HUES6 (cell line): ENCODE results near the gene FYB2.

Experiments
- H3K27ac ChIP-seq: 2 replicates; pipeline ENCODE4 v1.7.0; 2013; ENCODE audit warnings: low read depth, mild to moderate bottlenecking, low read length, inconsistent platforms
- H3K27me3 ChIP-seq: 2 replicates; pipeline ENCODE4 v1.6.1; 2013; ENCODE audit warnings: low read length; ENCODE audit not compliant: control insufficient read depth, insufficient read depth
- H3K36me3 ChIP-seq: 2 replicates; pipeline ENCODE4 v1.6.1; 2013; ENCODE audit warnings: low read length; ENCODE audit not compliant: control insufficient read depth, insufficient read depth
- H3K4me1 ChIP-seq: 2 replicates; pipeline ENCODE4 v1.6.1; 2013; ENCODE audit warnings: low read length; ENCODE audit not compliant: control insufficient read depth, insufficient read depth
- H3K4me3 ChIP-seq: 2 replicates; pipeline ENCODE4 v1.5.1; 2013; ENCODE audit warnings: low read depth, low read length
- H3K9ac ChIP-seq: one replicate; pipeline ENCODE4 v1.6.1; 2013; ENCODE audit warnings: mild to moderate bottlenecking, low read length
- H3K9me3 ChIP-seq: 2 replicates; pipeline ENCODE4 v1.6.1; 2013; ENCODE audit warnings: low read depth, low read length; ENCODE audit not compliant: control insufficient read depth, insufficient read depth

Gene FYB2

DNA sequence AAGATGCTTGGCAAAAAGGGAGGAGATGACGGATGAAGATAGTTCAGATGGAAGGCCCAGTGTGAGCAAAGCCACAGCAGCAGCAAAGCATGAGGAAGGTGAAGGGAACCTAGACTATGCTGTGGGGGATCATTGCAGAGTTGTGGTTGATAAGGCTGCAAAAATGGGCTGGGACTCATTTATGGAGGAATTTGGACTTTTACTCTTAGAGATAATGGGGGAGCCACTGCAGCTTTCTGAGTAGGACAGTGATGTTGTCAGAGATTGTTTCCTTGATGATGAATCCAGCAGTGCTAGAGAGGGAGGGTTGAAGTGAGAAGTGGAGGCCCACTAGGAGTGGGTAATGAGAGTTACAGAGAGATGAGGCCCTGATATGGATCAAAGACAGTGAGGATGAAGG, 33.3 kb upstream of the FYB2 start:
- no peaks in the 10 kb centered on the region for H3K9me3 ChIP-seq

DNA sequence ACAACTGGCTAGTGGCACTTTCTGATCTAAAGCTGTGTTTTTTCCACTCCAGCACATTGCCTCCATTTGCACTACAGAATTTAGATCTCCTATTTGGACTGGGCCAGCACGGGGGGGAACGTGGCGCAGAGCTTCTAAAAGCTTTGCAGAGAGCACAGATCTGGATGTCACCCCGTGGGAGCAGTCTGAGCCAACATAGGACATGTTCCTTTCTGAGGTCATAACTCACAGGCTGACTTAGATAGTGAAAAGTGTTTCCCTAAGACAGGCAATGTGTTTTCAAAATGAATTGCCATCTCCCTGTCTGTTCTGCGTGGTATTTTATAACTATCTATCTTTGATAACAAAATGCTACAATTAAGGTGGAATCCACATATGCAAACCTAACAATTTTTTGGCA, 31.7 kb upstream of the FYB2 start:
- Histone ChIP-seq H3K4me3 (no peak overlapping the region), H3K27me3 (no peaks in the 10 kb centered on the region), H3K36me3 (no peaks in the 10 kb centered on the region), H3K9me3 (no peaks in the 10 kb centered on the region), H3K9ac (no peak overlapping the region), H3K4me1 (no peaks in the 10 kb centered on the region), H3K27ac (no peak overlapping the region)

More for the DNA sequence above, 33.3 kb upstream of the FYB2 start:
- Histone ChIP-seq H3K4me3 (no peak overlapping the region), H3K27me3 (no peaks in the 10 kb centered on the region), H3K36me3 (no peaks in the 10 kb centered on the region), H3K27ac (no peak overlapping the region), H3K4me1 (no peaks in the 10 kb centered on the region), H3K9ac (no peak overlapping the region)

- no peaks in the 10 kb centered on the region for H3K36me3 ChIP-seq
- H3K4me3 ChIP-seq: no peak overlapping the region
- no peak overlapping the region for H3K27ac ChIP-seq
- no peak overlapping the region for H3K9ac ChIP-seq
- H3K27me3 ChIP-seq: no peaks in the 10 kb centered on the region
- H3K9me3 ChIP-seq: no peaks in the 10 kb centered on the region
- no peaks in the 10 kb centered on the region for H3K4me1 ChIP-seq
These were observed 31.2 kb upstream of the FYB2 start for GRCh38 chr1:56850411-56850810.

GRCh38 chr1:56849750-56850149, 30.5 kb upstream of the FYB2 start:
- Histone ChIP-seq H3K36me3 (no peaks in the 10 kb centered on the region), H3K27me3 (no peaks in the 10 kb centered on the region), H3K27ac (no peak overlapping the region), H3K9ac (no peak overlapping the region), H3K4me3 (no peak overlapping the region), H3K9me3 (no peaks in the 10 kb centered on the region), H3K4me1 (no peaks in the 10 kb centered on the region)

GRCh38 chr1:56845343-56845742, 26.1 kb upstream of the FYB2 start:
- no peaks in the 10 kb centered on the region for H3K27me3 ChIP-seq
- no peak overlapping the region for H3K27ac ChIP-seq
- no peak overlapping the region for H3K4me3 ChIP-seq
- H3K4me1 ChIP-seq: no peaks in the 10 kb centered on the region
- no peaks in the 10 kb centered on the region for H3K9me3 ChIP-seq
- H3K36me3 ChIP-seq: no peaks in the 10 kb centered on the region
- no peak overlapping the region for H3K9ac ChIP-seq

DNA sequence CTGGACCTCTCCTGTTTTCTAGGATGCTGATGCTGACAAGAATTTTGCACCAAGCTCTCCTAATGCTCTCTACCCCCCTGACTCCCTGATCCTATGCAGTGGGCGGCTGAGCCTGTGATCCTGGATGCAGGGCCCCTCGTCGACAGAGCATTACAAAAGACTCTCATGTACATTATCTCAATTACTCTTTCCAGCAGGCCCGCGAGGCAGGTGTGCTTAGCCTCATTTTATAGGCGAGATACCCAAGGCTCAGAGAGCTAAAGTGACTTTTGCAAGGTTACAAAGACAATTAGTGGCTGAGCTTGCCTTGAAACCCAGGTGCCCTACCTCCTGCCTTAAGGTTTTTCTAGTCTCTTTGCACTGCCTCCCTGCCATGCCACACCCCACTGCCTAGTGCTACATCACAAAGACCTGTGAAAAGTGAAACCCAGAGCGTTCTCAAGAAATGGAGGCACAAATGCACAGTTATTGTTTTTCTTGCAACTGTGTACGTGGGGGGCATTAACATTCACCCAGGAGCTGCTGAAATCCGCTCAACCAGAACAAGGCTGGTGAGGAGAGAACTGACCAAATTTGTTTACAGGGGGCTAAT, 25.4 kb upstream of the FYB2 start:
- Histone ChIP-seq H3K4me3 (no peak overlapping the region), H3K27ac (no peak overlapping the region), H3K27me3 (no peaks in the 10 kb centered on the region), H3K4me1 (no peaks in the 10 kb centered on the region), H3K9ac (no peak overlapping the region), H3K9me3 (peaks cover 1% of the 10 kb centered on the region; the same call in 1 of the 2 replicates), H3K36me3 (no peaks in the 10 kb centered on the region)

DNA sequence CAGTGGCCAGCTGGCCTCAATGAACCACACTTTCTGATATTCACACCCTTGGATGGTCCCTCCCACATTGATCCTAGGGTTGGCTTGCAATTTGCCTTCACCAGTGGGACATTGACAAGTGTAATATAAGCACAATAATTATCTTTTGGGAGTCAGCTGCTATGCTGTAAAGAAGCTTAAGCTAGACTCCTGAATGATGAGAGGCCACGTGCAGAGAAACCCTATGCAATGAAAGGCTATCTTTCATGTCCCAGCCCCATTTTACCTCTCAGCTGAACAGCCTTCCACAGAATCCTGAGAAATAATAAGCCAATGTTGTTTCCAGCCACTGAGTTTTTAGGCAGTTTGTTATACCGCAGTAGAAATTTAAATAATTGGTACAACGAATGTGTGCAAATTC, 24.3 kb upstream of the FYB2 start:
- Histone ChIP-seq H3K27me3 (no peaks in the 10 kb centered on the region), H3K27ac (no peak overlapping the region), H3K9ac (no peak overlapping the region)

GRCh38 chr1:56838759-56839158, 19.6 kb upstream of the FYB2 start:
- peaks cover 7% of the 10 kb centered on the region; the same call in 1 of the 2 replicates for H3K9me3 ChIP-seq
- H3K4me3 ChIP-seq: no peak overlapping the region
- H3K9ac ChIP-seq: no peak overlapping the region
- H3K27me3 ChIP-seq: no peaks in the 10 kb centered on the region
- peaks cover 4% of the 10 kb centered on the region for H3K4me1 ChIP-seq
- H3K27ac ChIP-seq: no peak overlapping the region
- no peaks in the 10 kb centered on the region for H3K36me3 ChIP-seq

More for the DNA sequence above, 24.3 kb upstream of the FYB2 start:
- H3K9me3 ChIP-seq: peaks cover 7% of the 10 kb centered on the region; the same call in 1 of the 2 replicates
- no peaks in the 10 kb centered on the region for H3K36me3 ChIP-seq
- no peaks in the 10 kb centered on the region for H3K4me1 ChIP-seq
- H3K4me3 ChIP-seq: no peak overlapping the region

DNA sequence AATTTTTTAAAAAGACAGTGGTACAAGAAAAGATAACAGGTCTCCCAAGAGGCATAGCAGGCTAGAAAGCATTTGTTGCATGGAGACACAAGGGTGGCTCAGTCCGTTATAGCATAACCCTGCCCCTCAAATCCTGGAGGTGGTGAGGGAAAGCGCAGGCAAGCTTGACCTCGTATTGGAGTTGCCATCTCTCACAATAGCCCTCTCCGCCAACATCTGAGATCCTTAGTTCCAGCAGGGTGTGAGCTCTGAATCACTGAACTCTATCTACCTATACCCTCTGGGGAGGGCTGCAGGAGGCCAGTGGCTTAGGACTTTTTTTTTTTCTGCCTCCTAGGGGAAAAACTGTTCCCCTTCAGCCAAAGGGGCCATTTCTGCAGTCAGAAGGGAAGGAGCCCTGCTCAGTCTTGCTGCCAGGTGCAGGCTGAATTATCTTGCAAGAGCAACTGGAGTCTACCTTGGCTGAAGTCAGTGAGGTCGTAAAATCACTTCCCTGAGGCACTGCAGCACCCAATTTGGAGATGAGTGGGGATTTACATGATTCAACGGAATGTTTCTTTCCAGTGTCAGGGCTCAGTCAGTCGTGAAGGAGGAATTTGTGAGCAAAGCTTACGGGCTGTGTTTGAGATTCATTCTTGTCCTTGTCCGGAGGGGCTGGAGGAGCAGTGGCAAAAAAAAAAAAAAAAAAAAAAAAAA, 18.2 kb upstream of the FYB2 start:
- H3K27ac ChIP-seq: no peak overlapping the region
- H3K4me1 ChIP-seq: peaks cover 4% of the 10 kb centered on the region
- no peaks in the 10 kb centered on the region for H3K36me3 ChIP-seq
- no peak overlapping the region for H3K9ac ChIP-seq
- H3K9me3 ChIP-seq: peaks cover 7% of the 10 kb centered on the region; the same call in 1 of the 2 replicates
- H3K27me3 ChIP-seq: no peaks in the 10 kb centered on the region
- H3K4me3 ChIP-seq: no peak overlapping the region

DNA sequence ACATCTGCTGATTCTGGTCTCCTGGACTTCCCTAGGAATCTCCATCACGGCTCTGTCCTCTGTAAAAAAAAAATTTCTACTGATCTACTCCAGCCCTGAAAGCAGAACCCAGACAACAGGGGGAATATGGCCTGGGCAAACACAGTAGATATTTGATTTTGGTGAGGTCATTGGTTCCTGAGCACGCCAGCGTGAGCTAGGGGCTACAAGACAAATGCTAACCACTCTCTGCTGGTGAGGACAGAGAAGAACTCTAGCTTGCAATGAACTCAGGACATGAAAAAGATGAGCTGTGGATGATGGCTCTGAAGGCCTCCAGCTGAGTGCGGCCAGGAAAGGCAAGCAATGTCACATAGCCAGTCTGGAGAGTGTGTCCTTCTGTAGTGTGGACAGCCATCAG, 17.2 kb upstream of the FYB2 start:
- Histone ChIP-seq H3K36me3 (no peaks in the 10 kb centered on the region), H3K4me3 (no peak overlapping the region), H3K9ac (no peak overlapping the region), H3K27ac (no peak overlapping the region), H3K9me3 (peaks cover 7% of the 10 kb centered on the region; the same call in 1 of the 2 replicates), H3K4me1 (peaks cover 4% of the 10 kb centered on the region), H3K27me3 (no peaks in the 10 kb centered on the region)

DNA sequence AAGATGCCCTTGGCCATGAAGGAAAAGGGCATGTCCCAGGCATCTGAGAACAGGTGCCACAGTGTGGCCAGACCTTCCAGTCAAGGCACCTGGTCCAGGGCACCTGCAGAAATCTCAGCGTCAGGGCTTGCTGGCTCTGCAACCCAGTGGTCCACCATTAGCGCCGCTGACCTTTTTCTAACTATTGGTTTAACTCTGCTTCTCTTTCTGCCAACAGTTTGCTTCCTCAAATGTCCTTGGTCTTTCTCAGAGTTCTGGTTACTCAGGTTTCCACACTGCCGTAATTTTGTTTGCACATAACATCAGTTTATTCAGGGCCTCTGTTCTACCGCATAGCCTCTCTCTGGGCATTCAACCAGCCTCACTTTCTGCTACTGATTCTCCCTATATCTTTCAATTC, 16.5 kb upstream of the FYB2 start:
- peaks cover 4% of the 10 kb centered on the region for H3K4me1 ChIP-seq
- H3K9ac ChIP-seq: no peak overlapping the region
- H3K27me3 ChIP-seq: no peaks in the 10 kb centered on the region
- peaks cover 7% of the 10 kb centered on the region; the same call in 1 of the 2 replicates for H3K9me3 ChIP-seq
- no peak overlapping the region for H3K27ac ChIP-seq
- no peaks in the 10 kb centered on the region for H3K36me3 ChIP-seq
- H3K4me3 ChIP-seq: no peak overlapping the region
